HepG2 (cell line): ENCODE data around the gene MAP1LC3B. TPM values are rescaled to one million over a fixed set of nuclear protein-coding genes. Genes with fewer than 3 reads are reported as not detected.
A peak's percentile ranks its signal among the peaks of the same experiment; 100 is the strongest.

Source experiments
- CEBPG ChIP-seq: IDR thresholded peaks from 2 replicates; pipeline ENCODE4 v1.6.1; 2016
- ELF1 ChIP-seq: sonication (generic); formaldehyde crosslinking; IDR thresholded peaks from 2 replicates; pipeline ENCODE4 v1.4.0; 2020; ENCODE audit warnings: missing genetic modification reagents
- GABPB1 ChIP-seq: IDR thresholded peaks from 2 replicates; pipeline ENCODE4 v1.6.1; 2016; ENCODE audit warnings: mild to moderate bottlenecking, missing genetic modification reagents, moderate library complexity, missing compliant biosample characterization
- NR2F6 ChIP-seq, 2 experiments: IDR thresholded peaks; 2 replicates each; pipeline ENCODE4 v1.6.1; 2016; ENCODE audit warnings: antibody characterized with exemption in 1 of 2, mild to moderate bottlenecking in 1 of 2
- RARA ChIP-seq: IDR thresholded peaks from 2 replicates; pipeline ENCODE4 v1.6.1; 2016; ENCODE audit warnings: missing genetic modification reagents, missing compliant biosample characterization
- ZNF354B ChIP-seq: sonication (generic); formaldehyde crosslinking; IDR thresholded peaks from 2 replicates; pipeline ENCODE4 v1.8.0; 2022; ENCODE audit warnings: mild to moderate bottlenecking, missing genetic modification reagents
- ZNF484 ChIP-seq: sonication (generic); formaldehyde crosslinking; IDR thresholded peaks from 2 replicates; pipeline ENCODE4 v1.5.1; 2020; ENCODE audit warnings: mild to moderate bottlenecking, low read depth, missing genetic modification reagents, borderline replicate concordance
- ZNF614 ChIP-seq: IDR thresholded peaks from 2 replicates; pipeline ENCODE4 v1.6.1; 2018; ENCODE audit warnings: missing biosample characterization, missing genetic modification reagents, inconsistent platforms, borderline replicate concordance
- ZNF619 ChIP-seq: sonication (generic); formaldehyde crosslinking; IDR thresholded peaks from 2 replicates; pipeline ENCODE4 v1.4.0; 2020; ENCODE audit warnings: mild to moderate bottlenecking, missing genetic modification reagents
- ZNF780A ChIP-seq: sonication (generic); formaldehyde crosslinking; IDR thresholded peaks from 2 replicates; pipeline ENCODE4 v1.8.0; 2022; ENCODE audit warnings: mild to moderate bottlenecking, missing genetic modification reagents, moderate library complexity
- polyA plus RNA-seq, 8 experiments: library from polyadenylated mRNA; depleted of rRNA in 3 of 8; stranded (reverse) in 7 of 8; unstranded in 1 of 8; fragments of >200 nt; fragmentation: Illumina TruSeq in 4 of 8; extraction: Trizol in 4 of 8; gene quantifications; 2 replicates each; pipeline versions ENCODE4 v1.2.1 to v1.2.3, GENCODE V29; 2011 to 2016; ENCODE audit warnings: low read depth in 4 of 8, missing spikeins in 1 of 8, mixed read lengths in 1 of 8; ENCODE audit not compliant: insufficient read depth in 1 of 8
- total RNA-seq, 5 experiments: library from RNA; depleted of rRNA; stranded (reverse); fragments of >200 nt; fragmentation: Illumina TruSeq; extraction: Trizol; gene quantifications; 2 replicates each; pipeline ENCODE4 v1.2.3, GENCODE V29; 2016; ENCODE audit warnings: low read depth in 1 of 5
- TF ChIP-seq, protein P1 (sequence below): sonication (generic); formaldehyde crosslinking; IDR thresholded peaks from 2 replicates; pipeline ENCODE4 v1.4.0; 2020; ENCODE audit warnings: mild to moderate bottlenecking, missing genetic modification reagents
- TF ChIP-seq, protein P2 (sequence below): sonication (generic); formaldehyde crosslinking; IDR thresholded peaks from 2 replicates; pipeline ENCODE4 v1.4.0; 2020; ENCODE audit warnings: missing genetic modification reagents
- TF ChIP-seq, protein P3 (sequence below): sonication (generic); formaldehyde crosslinking; IDR thresholded peaks from 2 replicates; pipeline ENCODE4 v1.4.0; 2020; ENCODE audit warnings: missing genetic modification reagents; ENCODE audit errors: not compliant biosample characterization
- TF ChIP-seq, protein P4 (sequence below): sonication (generic); formaldehyde crosslinking; IDR thresholded peaks from 2 replicates; pipeline ENCODE4 v1.8.0; 2022; ENCODE audit warnings: mild to moderate bottlenecking, missing genetic modification reagents, moderate library complexity
- TF ChIP-seq, protein P5 (sequence below): sonication (generic); formaldehyde crosslinking; IDR thresholded peaks from 2 replicates; pipeline ENCODE4 v1.5.1; 2020; ENCODE audit warnings: mild to moderate bottlenecking, missing genetic modification reagents, moderate library complexity

The MAP1LC3B gene
- total and polyA plus RNA-seq, 2 of the 13 experiments (the other 11 are each of a cell fraction or from before 2014, with no cell fraction given) = 15.7 to 37.4 TPM

DNA sequence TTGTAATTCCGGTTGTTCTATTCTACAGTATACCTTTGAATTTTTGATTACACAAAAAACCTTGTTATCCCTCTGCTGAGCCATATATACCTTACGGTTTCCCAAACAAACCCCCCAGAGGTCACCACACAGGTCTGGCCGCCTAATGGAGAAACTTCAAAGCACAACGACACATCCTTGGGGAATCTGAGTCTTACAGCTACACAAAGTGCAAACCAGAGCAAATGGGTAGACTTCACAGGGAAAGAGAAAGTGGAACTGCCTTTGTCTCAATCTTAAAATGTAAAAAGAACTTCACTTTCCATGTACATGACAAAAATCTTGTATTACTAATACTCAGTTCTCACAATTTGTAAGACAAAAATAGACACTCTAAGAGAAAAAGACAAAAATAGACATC, 11.3 kb upstream of the MAP1LC3B start (continued):
- TF ChIP-seq, protein P1, sequence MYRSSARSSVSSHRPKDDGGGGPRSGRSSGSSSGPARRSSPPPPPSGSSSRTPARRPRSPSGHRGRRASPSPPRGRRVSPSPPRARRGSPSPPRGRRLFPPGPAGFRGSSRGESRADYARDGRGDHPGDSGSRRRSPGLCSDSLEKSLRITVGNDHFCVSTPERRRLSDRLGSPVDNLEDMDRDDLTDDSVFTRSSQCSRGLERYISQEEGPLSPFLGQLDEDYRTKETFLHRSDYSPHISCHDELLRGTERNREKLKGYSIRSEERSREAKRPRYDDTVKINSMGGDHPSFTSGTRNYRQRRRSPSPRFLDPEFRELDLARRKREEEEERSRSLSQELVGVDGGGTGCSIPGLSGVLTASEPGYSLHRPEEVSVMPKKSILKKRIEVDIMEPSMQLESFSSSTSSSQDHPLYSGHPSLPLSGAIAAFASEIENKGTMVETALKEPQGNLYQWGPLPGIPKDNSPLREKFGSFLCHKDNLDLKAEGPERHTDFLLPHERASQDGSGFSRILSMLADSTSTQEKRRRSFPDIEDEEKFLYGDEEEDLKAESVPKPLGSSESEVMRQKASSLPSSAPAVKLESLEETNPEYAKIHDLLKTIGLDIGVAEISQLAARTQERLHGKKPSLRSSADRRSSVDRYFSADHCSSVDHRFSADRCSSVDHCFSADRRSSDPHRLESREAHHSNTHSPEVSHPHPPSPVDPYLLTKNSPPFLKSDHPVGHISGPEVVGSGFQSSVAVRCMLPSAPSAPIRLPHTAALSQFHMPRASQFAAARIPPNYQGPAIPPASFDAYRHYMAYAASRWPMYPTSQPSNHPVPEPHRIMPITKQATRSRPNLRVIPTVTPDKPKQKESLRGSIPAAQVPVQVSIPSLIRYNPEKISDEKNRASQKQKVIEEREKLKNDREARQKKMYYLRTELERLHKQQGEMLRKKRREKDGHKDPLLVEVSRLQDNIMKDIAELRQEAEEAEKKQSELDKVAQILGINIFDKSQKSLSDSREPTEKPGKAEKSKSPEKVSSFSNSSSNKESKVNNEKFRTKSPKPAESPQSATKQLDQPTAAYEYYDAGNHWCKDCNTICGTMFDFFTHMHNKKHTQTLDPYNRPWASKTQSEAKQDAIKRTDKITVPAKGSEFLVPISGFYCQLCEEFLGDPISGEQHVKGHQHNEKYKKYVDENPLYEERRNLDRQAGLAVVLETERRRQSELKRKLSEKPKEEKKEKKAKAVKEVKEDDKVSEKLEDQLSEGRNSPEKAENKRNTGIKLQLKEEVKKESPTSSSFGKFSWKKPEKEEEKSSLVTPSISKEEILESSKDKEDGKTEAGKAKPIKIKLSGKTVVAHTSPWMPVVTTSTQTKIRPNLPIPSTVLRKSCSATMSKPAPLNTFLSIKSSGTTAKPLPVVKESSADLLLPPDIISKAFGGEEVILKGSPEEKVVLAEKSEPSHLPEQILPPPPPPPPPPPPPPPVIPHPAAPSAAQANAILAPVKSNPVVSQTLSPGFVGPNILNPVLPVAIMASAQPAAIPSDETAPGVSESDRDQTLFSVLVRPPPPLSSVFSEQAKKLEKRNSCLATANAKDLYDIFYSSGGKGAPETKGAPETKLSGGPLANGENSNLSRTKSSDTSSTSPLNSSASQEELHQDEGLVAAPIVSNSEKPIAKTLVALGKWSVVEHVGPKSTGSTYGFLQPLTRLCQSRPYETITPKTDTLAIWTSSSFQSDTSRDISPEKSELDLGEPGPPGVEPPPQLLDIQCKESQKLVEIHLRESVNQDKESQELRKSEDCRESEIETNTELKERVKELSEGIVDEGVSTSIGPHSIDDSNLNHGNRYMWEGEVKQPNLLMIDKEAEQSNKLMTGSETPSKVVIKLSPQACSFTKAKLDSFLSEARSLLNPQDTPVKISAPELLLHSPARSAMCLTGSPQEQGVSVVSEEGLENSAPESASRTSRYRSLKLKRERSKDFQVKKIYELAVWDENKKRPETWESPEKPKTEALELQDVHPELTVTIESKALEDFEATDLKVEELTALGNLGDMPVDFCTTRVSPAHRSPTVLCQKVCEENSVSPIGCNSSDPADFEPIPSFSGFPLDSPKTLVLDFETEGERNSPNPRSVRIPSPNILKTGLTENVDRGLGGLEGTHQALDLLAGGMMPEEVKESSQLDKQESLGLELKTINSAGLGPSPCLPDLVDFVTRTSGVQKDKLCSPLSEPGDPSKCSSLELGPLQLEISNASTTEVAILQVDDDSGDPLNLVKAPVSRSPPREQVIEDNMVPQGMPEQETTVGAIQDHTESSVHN (CRISPR knock-in tag) = no peak
- TF ChIP-seq, protein P2, sequence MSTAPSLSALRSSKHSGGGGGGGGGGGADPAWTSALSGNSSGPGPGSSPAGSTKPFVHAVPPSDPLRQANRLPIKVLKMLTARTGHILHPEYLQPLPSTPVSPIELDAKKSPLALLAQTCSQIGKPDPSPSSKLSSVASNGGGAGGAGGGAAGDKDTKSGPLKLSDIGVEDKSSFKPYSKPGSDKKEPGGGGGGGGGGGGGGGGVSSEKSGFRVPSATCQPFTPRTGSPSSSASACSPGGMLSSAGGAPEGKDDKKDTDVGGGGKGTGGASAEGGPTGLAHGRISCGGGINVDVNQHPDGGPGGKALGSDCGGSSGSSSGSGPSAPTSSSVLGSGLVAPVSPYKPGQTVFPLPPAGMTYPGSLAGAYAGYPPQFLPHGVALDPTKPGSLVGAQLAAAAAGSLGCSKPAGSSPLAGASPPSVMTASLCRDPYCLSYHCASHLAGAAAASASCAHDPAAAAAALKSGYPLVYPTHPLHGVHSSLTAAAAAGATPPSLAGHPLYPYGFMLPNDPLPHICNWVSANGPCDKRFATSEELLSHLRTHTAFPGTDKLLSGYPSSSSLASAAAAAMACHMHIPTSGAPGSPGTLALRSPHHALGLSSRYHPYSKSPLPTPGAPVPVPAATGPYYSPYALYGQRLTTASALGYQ (CRISPR knock-in tag) = no peak
- TF ChIP-seq ZNF614 (CRISPR knock-in tag) = no peak
- TF ChIP-seq ZNF780A = no peak
- peak; percentile 52; the same call in 1 of the 2 replicates for TF ChIP-seq RARA (CRISPR knock-in tag)
- no peak for TF ChIP-seq ZNF354B (CRISPR knock-in tag)
- TF ChIP-seq, protein P3, sequence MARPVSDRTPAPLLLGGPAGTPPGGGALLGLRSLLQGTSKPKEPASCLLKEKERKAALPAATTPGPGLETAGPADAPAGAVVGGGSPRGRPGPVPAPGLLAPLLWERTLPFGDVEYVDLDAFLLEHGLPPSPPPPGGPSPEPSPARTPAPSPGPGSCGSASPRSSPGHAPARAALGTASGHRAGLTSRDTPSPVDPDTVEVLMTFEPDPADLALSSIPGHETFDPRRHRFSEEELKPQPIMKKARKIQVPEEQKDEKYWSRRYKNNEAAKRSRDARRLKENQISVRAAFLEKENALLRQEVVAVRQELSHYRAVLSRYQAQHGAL = no peak
- peak; percentile 9; the same call in 1 of the 2 replicates for TF ChIP-seq ELF1 (CRISPR knock-in tag)
- TF ChIP-seq ZNF484 (CRISPR knock-in tag) = no peak
- TF ChIP-seq, protein P4, sequence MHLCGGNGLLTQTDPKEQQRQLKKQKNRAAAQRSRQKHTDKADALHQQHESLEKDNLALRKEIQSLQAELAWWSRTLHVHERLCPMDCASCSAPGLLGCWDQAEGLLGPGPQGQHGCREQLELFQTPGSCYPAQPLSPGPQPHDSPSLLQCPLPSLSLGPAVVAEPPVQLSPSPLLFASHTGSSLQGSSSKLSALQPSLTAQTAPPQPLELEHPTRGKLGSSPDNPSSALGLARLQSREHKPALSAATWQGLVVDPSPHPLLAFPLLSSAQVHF (CRISPR knock-in tag) = no peak
- TF ChIP-seq ZNF619 (CRISPR knock-in tag) = no peak
- TF ChIP-seq CEBPG (CRISPR knock-in tag) = peak; percentile 27; the same call in 1 of the 2 replicates
- TF ChIP-seq NR2F6 (IDR thresholded peaks at IDR 0.05) = peak; percentile 56
- peak; percentile 60; the same call in 1 of the 2 replicates for TF ChIP-seq NR2F6 (CRISPR knock-in tag; IDR thresholded peaks at IDR 0.05)
- TF ChIP-seq GABPB1 (CRISPR knock-in tag) = 0 out of 2 replicates have a peak, but pooled peaks have one; percentile 2
- TF ChIP-seq, protein P5, sequence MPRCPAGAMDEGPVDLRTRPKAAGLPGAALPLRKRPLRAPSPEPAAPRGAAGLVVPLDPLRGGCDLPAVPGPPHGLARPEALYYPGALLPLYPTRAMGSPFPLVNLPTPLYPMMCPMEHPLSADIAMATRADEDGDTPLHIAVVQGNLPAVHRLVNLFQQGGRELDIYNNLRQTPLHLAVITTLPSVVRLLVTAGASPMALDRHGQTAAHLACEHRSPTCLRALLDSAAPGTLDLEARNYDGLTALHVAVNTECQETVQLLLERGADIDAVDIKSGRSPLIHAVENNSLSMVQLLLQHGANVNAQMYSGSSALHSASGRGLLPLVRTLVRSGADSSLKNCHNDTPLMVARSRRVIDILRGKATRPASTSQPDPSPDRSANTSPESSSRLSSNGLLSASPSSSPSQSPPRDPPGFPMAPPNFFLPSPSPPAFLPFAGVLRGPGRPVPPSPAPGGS = no peak
